HG02763 (cell line): ENCODE results near the gene LEPROT.
"Not testable (repeated sequence)": the region's sequence is repeated elsewhere in the genome, so short reads cannot be mapped to it uniquely, and the experiment has no call there.

Experiments used
- ATAC-seq: cut with Tn5 transposase; IDR thresholded peaks from one replicate; pipeline ENCODE4 v1.9.1; 2021; ENCODE audit warnings: mild to moderate bottlenecking, moderate library complexity; ENCODE audit not compliant: unreplicated experiment

LEPROT gene

GRCh38 chr1:65420590-65421350 lies at the start of gene LEPROT, which contains the start of gene LEPR:
Gene LEPROT, plus strand, starts transcription at chr1:65420668. Its CDS starts 57 bp downstream, at chr1:65420725.
Gene LEPR, plus strand, starts transcription at chr1:65420668. Its CDS starts 144,898 bp downstream, at chr1:65565566.
- ATAC-seq: peak; percentile 54

- no peak for ATAC-seq
Measured at GRCh38 chr1:65371544-65371943, 48.9 kb upstream of the LEPROT start.

GRCh38 chr1:65372557-65372956 lies 47.9 kb upstream of the LEPROT start:
- ATAC-seq: no peak

GRCh38 chr1:65377496-65378246 lies 42.8 kb upstream of the LEPROT start:
- no peak for ATAC-seq

GRCh38 chr1:65378247-65378946 lies 42.1 kb upstream of the LEPROT start:
- ATAC-seq: no peak

- not testable (repeated sequence) for ATAC-seq
Measured at GRCh38 chr1:65384426-65384825, 36.0 kb upstream of the LEPROT start.

- no peak for ATAC-seq
Measured at GRCh38 chr1:65386439-65386838, 34.0 kb upstream of the LEPROT start.

GRCh38 chr1:65387821-65388220 lies 32.6 kb upstream of the LEPROT start:
- no peak for ATAC-seq

GRCh38 chr1:65388908-65389695 lies 31.4 kb upstream of the LEPROT start:
- ATAC-seq: no peak

GRCh38 chr1:65392497-65392896 lies 28.0 kb upstream of the LEPROT start:
- ATAC-seq: no peak

- ATAC-seq: peak; percentile 80
Measured at GRCh38 chr1:65393347-65393746, 27.1 kb upstream of the LEPROT start.

- ATAC-seq: no peak
Measured at GRCh38 chr1:65393928-65394327, 26.5 kb upstream of the LEPROT start.

- no peak for ATAC-seq
Measured at GRCh38 chr1:65395887-65396612, 24.4 kb upstream of the LEPROT start.

GRCh38 chr1:65398083-65398482 lies 22.4 kb upstream of the LEPROT start:
- no peak for ATAC-seq

GRCh38 chr1:65399003-65399402 lies 21.5 kb upstream of the LEPROT start:
- no peak for ATAC-seq

- ATAC-seq: no peak
Measured at GRCh38 chr1:65401612-65402011, 18.9 kb upstream of the LEPROT start.

GRCh38 chr1:65404941-65405340 lies 15.5 kb upstream of the LEPROT start:
- no peak for ATAC-seq

GRCh38 chr1:65407877-65408276 lies 12.6 kb upstream of the LEPROT start:
- ATAC-seq: no peak

- ATAC-seq: no peak
Measured at GRCh38 chr1:65409314-65409713, 11.2 kb upstream of the LEPROT start.

- ATAC-seq: no peak
Measured at GRCh38 chr1:65409816-65410326, 10.6 kb upstream of the LEPROT start.
